ENCODE results near the gene CFAP54. TPM values are rescaled to one million over a fixed set of nuclear protein-coding genes. Genes with fewer than 3 reads are reported as not detected.

Gene CFAP54
- total and polyA plus RNA-seq, 2 of the 4 experiments (the other 2 are of a cell fraction), result 0.18 to 0.41 TPM

- no peak overlapping the region for H3K4me3 ChIP-seq (ENCODE audit: insufficient read depth, low read depth, low read length)
- H2AK9ac ChIP-seq (replicated peaks; ENCODE audit: low read depth, low read length, poor library complexity), result no peak overlapping the region
- DNase-seq (no peak), ATAC-seq (ENCODE audit: low read depth) (no peak)
- H3K9me3 ChIP-seq (ENCODE audit: control insufficient read depth, insufficient read depth, low read length), result no peaks in the 10 kb centered on the region
- no peak overlapping the region for H2AFZ ChIP-seq (replicated peaks; ENCODE audit: low read length, poor library complexity)
- no peaks in the 10 kb centered on the region for H3K36me3 ChIP-seq (ENCODE audit: control insufficient read depth, insufficient read depth, low read length)
- H2BK120ac ChIP-seq (ENCODE audit: low read depth, low read length), result peak overlapping the region; percentile 3; the same call in 1 of the 2 replicates
- no peak overlapping the region for H3K4me2 ChIP-seq (ENCODE audit: low read depth, low read length)
- no peak overlapping the region for H3K27ac ChIP-seq (ENCODE audit: insufficient read depth, low read length)
- no peak overlapping the region for H3K56ac ChIP-seq (ENCODE audit: extremely low read depth, insufficient read depth, low read length)
- H4K5ac ChIP-seq (ENCODE audit: low read depth, low read length), result no peak overlapping the region
- H3K14ac ChIP-seq (replicated peaks; ENCODE audit: low read depth, low read length), result no peak overlapping the region
- no peak overlapping the region for H2BK20ac ChIP-seq (ENCODE audit: low read depth, low read length)
- H3K9me1 ChIP-seq (ENCODE audit: insufficient read depth, low read length), result peaks cover 6% of the 10 kb centered on the region; the same call in 1 of the 2 replicates
- H3K79me1 ChIP-seq (ENCODE audit: low read depth in 1 of 2, low read length in 2 of 2), result no peaks in the 10 kb centered on the region
- ChIA-PET CTCF (no interaction called here), POLR2A (ENCODE audit: unreplicated experiment) (no interaction called here)
- no peaks in the 10 kb centered on the region for H3K27me3 ChIP-seq (ENCODE audit: control insufficient read depth, insufficient read depth, low read length)
- no peak overlapping the region for H3K4ac ChIP-seq (ENCODE audit: low read depth, low read length)
- H3K18ac ChIP-seq (ENCODE audit: low read depth, low read length), result no peak overlapping the region
- no peak for TF ChIP-seq ELK1 (IDR thresholded peaks at IDR 0.05; ENCODE audit: borderline replicate concordance, low read depth, low read length)
- no peak for TF ChIP-seq USF2 (IDR thresholded peaks at IDR 0.05; ENCODE audit: low read depth, low read length)
- no peak for TF ChIP-seq RFX5 (IDR thresholded peaks at IDR 0.05; ENCODE audit: low read depth, low read length)
- TF ChIP-seq RAD21 (IDR thresholded peaks at IDR 0.05; ENCODE audit: low read length), result no peak
- no peak for TF ChIP-seq POLR2A (IDR thresholded peaks at IDR 0.05; ENCODE audit: low read depth, low read length)
- no peak for TF ChIP-seq RCOR1 (IDR thresholded peaks at IDR 0.05; ENCODE audit: insufficient replicate concordance, low read length)
- no peak for TF ChIP-seq CTCF (conservative IDR thresholded peaks at IDR 0.05; ENCODE audit: low read depth, low read length)
- TF ChIP-seq CHD1 (IDR thresholded peaks at IDR 0.05; ENCODE audit: low read depth, low read length), result no peak
- TF ChIP-seq CEBPB (IDR thresholded peaks at IDR 0.05; ENCODE audit: low read depth, low read length), result no peak
- no peak for TF ChIP-seq NFE2L2 (IDR thresholded peaks at IDR 0.05; ENCODE audit: low read depth, low read length)
- no peaks in the 10 kb centered on the region for H4K20me1 ChIP-seq (ENCODE audit: insufficient read depth, low read length)
- H4K91ac ChIP-seq (ENCODE audit: insufficient read depth, low read depth, low read length), result no peak overlapping the region
- H3K23ac ChIP-seq (ENCODE audit: low read depth, low read length), result no peak overlapping the region
- H3K4me1 ChIP-seq (ENCODE audit: control insufficient read depth, insufficient read depth, low read length), result peaks cover 8% of the 10 kb centered on the region
- peak overlapping the region; percentile 48; the same call in 1 of the 2 replicates for H2AK5ac ChIP-seq (ENCODE audit: low read depth, low read length)
- in situ Hi-C loops (cut with MboI; ENCODE audit: low sequenced_read_pairs) (no loop called here), dilution Hi-C loops (cut with HindIII; ENCODE audit: low sequenced_read_pairs, unreplicated experiment) (no loop called here), intact Hi-C loops (cut with micrococcal nuclease) (no loop called here)
- 100% methylated on average over 1 of the region's 6 CpGs; no CpG with 5 or more reads in 1 of the 2 experiments for WGBS, 2 experiments (ENCODE audit: extremely low coverage in 2 of 2, insufficient read length in 1 of 2)
- H2BK5ac ChIP-seq (ENCODE audit: low read depth, low read length, poor library complexity, severe bottlenecking), result no peak overlapping the region
- no peak overlapping the region for H3K9ac ChIP-seq (ENCODE audit: low read depth, low read length)
- H4K8ac ChIP-seq (ENCODE audit: low read depth in 2 of 2, low read length in 2 of 2), result no peak overlapping the region
- peak overlapping the region; percentile 50; the same call in 2 of the 3 replicates for H2BK15ac ChIP-seq (ENCODE audit: low read depth, low read length)
- no TSS peak for BruUV-seq (replicated peaks)
These were observed 13.7 kb downstream of the CFAP54 start for GRCh38 chr12:96502949-96503532.

All from IMR-90 (cell line).